Esophagus muscularis mucosa (tissue), 3 donors: ENCODE results near the gene EGFL6.
"Not testable (repeated sequence)": the region's sequence is repeated elsewhere in the genome, so short reads cannot be mapped to it uniquely, and the experiment has no call there.

Experiments
- CTCF ChIP-seq, 3 experiments: fragments of 200-600 bp in 2 of 3; fragments of 450-650 bp in 1 of 3; sonication (generic) in 2 of 3; IDR thresholded peaks; one replicate each; pipeline ENCODE4 v1.5.1; 2017 to 2019; ENCODE audit warnings: antibody characterized with exemption in 3 of 3, mild to moderate bottlenecking in 2 of 3, moderate library complexity in 1 of 3
- POLR2A ChIP-seq: fragments of 450-650 bp; IDR thresholded peaks from one replicate; pipeline ENCODE4 v1.6.1; 2017; ENCODE audit warnings: antibody characterized with exemption, moderate library complexity, mild to moderate bottlenecking, low read depth
- POLR2AphosphoS5 ChIP-seq, 2 donors: sonication (generic); formaldehyde crosslinking; IDR thresholded peaks; one replicate each; pipeline ENCODE4 v1.6.1; 2017; ENCODE audit warnings: antibody characterized with exemption in 2 of 2

DNA sequence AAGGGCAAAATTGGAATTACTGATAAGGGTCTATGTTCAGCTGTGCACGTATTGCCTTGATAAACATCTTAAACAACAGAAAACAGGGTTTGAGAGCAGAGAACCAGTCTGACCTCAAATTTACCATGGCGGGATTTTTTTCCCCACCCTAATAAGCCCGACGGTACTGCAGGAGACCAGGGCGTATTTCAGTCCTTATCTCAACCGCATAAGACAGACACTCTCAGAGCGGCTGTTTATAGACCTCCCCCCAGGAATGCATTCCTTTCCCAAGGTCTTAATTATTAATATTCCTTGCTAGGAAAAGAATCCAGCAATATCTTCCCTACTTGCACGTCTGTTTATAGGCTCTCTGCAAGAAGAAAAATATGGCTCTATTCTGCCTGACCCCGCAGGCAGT is 67.8 kb downstream of the EGFL6 start:
- not testable (repeated sequence) for TF ChIP-seq CTCF (IDR thresholded peaks at IDR 0.05); POLR2AphosphoS5 (IDR thresholded peaks at IDR 0.05); POLR2A
